NCI-H1436 (cell line): ENCODE measurements around the gene C6orf132.
"Not testable (repeated sequence)": the region's sequence is repeated elsewhere in the genome, so short reads cannot be mapped to it uniquely, and the experiment has no call there.

Experiments
- DNase-seq: peaks from one replicate; lab custom pipeline; 2025; lab: John Stamatoyannopoulos, UW

The C6orf132 gene, protein sequence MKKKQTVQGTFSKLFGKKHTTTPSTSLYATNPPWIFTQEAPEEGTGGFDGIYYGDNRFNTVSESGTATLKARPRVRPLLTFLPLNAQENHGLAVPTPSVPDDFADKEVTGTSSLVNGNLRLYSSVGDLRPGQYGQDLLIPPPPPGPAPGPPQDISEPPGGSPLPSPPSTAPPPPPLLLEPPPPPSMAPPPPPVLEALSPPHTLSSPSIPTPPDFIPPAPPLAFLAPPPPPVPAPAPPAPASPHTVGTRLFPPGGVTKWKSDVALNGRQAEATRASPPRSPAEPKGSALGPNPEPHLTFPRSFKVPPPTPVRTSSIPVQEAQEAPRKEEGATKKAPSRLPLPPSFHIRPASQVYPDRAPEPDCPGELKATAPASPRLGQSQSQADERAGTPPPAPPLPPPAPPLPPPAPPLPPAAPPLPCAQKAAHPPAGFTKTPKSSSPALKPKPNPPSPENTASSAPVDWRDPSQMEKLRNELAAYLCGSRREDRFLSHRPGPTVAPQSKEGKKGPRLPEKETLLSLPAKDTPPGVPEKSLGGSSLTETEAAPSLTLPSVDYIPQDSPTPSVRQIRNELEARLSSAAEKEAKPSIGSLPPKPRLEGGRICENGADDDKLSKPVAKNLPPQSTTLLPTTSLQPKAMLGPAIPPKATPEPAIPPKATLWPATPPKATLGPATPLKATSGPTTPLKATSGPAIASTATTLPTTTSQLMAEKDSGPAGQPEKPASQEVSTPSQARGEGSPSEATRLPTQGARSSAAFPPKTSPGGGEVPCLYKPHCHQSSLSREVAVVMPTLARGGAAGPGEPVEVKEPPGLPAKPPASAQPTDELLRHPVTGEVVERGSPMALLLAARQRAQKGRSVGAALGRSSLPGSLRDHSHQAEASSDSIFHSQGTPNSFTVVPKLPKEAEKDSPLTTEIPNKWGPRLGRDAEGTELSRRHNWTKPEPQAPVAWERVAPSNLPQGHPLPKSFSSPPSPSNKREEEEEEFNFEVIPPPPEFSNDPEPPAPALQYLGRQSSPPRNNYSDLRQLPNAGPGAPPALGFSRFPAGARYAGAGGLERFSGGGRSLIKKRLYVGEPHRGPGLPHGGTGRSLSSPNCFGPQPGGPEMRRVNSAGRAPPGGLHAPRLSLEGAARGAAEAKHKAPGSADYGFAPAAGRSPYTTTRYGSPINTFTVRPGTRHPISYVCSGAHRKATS

DNA sequence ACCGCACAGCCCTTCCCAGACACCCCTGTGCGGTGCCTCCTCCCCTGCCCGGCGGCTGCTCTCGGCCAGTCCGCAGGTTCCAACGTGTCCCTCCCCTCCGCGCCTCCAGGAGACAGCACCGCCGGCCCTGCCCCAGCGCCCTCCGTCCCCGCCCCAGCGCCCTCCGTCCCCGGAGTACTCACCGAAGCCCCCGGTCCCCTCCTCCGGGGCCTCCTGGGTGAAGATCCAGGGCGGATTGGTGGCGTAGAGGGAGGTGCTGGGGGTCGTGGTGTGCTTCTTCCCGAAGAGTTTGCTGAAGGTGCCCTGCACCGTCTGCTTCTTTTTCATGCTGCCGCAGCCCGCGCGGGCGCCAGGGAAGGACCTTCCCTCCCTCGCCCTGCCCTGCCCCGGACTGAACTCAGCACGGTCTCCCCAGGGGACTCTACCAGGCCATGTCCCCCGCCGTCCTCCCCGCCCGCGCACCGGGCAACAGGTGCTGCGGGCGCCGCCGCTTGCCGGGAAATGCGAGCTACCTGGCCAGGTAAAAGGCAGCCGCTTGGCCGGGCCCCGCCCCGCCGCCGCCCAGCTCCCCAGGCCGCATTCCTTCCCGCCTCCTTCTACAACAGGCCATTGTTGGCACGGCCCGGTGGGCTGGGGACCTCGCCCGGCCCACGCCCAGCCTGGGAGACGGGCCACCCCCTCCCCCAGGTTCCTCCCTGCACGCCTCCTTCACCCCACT, at the start of gene C6orf132:
Gene C6orf132, minus strand, starts transcription at position 503 of the 718 bp plus-strand sequence. Its CDS starts 176 bp downstream, at position 327.
- DNase-seq = peak; percentile 9

DNA sequence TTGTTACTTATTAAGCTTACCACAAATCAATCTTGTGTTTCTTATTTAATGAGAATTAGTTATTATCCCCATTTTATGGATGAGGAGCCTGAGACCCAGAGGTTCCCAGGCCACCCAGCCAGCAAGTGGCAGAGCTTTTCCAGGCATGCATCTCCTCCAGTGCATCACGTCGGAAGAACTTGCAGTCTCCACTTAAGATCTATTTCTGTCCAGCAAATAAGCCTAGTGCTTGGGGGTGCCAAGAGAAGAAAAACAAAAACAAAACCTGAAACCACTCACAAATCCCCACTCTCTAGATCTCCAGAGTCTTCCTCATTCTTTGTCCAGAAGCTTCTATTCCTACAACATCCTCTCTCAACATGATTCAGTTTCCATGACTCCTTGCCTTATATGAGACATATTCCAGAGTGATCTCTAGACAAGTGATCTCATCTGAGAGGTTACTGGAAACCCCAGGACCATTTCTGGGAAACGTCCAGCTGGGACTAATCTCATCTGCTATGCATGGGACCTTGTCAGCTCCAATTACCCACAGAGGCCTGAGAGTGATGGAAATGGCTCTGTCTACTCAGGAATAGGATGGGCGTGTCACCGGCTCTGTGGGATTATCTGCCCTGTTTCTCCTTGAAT, 48.2 kb upstream of the C6orf132 start:
- no peak for DNase-seq

GRCh38 chr6:42188406-42188805, 46.0 kb upstream of the C6orf132 start:
- no peak for DNase-seq

GRCh38 chr6:42185597-42185996, 43.2 kb upstream of the C6orf132 start:
- no peak for DNase-seq

DNA sequence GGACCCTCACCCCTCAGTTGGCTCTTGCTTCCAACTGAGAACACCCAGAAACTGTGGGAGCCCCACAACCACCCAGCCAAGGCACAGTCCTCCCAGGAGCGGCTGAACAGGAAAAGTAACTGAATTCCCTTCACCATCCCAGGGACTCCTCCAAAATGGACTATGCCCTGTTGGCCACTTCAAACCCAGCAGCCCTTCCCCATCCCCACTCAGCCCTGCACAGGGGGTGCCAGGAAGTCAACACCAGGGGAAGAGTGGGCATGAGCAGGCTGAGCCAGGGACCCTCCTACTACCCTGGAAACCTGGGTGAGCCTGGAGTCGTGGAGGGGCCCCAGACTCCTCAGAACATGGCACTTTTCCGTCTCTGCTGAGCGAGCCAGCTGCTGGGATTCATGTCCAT, 42.1 kb upstream of the C6orf132 start:
- no peak for DNase-seq

DNA sequence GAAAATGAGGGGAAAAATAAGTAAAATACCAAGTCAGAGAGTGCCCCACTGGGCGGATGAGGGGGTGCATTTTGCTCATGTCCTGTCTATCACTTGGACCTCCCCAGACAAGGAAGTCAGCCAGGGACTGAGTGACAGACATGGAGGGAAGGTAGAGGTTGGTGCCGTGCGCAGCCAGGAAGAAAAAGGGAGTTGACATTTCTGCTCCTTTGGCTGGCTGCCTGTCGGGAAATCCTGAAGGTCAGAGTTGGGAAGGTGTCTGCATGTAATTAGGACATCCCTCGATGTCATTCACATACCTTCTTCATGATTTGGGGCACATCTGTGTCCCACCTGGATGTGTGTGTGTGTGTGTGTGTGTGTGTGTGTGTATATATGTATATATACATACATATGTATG, 39.7 kb upstream of the C6orf132 start:
- DNase-seq = no peak

DNA sequence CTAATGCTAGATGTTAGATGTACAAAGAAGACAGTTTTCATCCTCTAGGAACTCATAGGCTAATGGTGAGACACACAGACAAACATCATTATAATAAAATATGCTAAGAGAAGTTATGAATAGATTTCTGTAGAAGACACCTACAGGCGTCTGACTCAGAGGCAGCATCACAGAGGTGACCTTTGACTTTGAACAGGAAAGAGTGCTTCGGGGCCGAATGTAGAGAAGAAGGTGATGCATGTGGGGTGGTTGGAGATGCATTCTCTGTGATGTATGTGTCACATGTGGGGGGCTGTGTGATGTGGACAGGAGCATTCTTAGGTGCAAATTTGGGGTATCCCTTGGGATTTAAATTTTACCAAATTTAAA, 37.5 kb upstream of the C6orf132 start:
- no peak for DNase-seq

DNA sequence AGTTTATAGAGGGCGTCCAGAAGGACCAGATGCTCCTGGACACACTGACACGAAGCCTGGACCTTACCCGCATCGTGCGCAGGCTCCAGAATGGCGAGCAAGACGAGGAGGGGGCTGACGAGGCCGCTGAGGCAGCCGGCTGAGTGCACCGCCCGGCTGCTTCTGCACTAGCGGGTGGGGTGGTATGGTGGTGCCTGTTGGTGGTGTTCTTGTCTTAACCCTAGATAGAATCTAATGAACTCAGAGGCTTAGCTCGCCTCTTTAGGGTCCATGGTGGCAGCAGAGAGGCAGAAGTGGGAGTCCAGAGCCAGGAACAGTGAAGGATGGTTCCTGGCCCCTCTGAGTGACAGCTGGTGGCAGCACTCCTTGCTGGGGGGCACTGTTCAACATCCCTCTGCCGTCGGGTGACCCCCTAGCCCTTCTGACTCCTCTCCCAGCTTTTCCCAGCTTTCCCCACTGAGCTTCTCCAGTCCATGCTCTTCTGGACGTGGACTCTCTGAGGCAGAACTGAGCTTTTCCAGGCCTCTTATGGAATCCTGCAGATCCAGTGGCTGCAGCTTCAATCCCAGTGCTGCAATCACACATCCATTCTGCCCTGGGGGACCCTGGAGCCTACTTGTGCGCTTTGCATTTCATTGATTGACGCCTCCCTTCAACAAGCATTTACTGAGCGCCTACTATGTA, 37.0 kb upstream of the C6orf132 start:
- no peak for DNase-seq

DNA sequence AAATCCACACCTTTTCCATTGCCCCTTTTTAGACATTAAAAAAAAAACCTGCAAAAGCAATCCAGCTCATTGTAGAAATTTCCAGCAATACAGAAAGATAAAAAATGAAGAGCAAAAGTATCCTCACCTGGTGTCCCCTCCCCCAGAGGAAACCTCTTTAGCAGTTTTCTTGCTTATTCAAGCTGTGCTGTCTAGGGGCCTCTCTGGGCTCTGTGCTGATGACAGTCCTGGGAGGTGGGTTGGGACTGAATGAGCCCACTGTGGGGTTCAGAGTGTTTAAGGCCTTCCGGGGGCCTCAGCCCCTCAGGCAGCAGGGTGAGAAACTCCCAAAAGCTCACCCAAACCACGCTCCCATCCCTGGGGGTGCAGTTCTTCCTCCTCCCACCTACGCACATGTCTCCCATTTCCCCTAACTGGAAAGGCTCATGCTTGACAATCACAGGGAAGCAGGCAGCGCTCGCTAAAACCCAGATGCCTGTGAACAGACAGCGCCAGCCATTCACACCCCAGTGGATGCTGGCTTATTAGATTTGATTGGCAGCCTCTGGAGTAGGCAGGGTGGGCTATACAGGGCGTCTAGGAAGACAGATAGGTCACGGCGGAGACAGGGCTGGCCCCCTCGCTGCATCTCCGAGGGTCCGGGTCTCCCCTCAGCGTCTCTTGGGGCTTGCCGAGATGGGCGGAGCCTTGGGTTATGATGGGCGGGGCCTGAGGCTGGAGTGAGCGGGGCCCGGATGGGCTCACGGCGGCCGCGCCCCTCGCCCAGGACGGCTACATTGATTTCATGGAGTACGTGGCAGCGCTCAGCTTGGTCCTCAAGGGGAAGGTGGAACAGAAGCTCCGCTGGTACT, 35.3 kb upstream of the C6orf132 start:
- DNase-seq = no peak

DNA sequence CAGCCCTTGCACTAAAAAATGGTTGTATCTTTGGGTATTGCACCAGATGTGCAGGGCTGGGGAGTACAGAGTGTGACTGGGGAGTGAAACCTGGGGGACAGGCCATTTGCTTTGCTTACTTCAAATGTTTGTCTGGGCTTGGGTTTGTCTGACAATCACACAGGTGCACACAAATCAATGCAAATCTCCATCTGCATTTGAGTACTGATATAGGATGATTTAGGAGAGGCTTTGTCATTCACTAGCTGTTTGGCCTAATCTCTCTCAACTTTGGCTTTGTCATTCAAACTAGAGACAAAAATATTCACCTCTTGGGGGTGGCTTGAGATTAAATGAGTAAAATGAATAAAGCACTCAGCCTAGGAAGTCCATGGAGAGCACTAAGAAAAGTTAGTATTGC, 34.6 kb upstream of the C6orf132 start:
- no peak for DNase-seq

- DNase-seq = no peak
These were observed 33.4 kb upstream of the C6orf132 start for GRCh38 chr6:42175860-42176259.

DNA sequence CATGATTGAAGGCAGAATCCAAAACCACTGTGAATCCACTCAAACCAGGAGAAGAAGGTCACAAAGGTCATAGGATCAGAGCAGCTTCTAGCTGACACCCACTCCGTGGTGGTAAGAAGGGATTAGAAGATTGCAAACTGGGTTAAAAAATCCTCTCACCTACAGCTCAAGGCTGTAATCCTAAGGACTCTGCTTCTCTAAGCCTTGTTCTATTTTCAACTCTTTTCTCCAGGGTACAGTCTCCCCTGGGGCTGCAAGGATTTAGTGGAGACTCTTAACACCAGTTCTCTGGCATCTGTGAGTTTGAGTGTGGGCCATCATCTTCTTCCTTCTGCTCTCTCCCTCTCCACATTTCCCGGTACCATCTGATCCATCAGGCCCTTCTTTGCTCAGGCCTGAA, 30.7 kb upstream of the C6orf132 start, which contains the start of gene GUCA1A:
Gene GUCA1A, plus strand, starts transcription at position 264 of the 400 bp plus-strand sequence. CDS start 250 bp downstream, outside the sequence.
- no peak for DNase-seq

DNA sequence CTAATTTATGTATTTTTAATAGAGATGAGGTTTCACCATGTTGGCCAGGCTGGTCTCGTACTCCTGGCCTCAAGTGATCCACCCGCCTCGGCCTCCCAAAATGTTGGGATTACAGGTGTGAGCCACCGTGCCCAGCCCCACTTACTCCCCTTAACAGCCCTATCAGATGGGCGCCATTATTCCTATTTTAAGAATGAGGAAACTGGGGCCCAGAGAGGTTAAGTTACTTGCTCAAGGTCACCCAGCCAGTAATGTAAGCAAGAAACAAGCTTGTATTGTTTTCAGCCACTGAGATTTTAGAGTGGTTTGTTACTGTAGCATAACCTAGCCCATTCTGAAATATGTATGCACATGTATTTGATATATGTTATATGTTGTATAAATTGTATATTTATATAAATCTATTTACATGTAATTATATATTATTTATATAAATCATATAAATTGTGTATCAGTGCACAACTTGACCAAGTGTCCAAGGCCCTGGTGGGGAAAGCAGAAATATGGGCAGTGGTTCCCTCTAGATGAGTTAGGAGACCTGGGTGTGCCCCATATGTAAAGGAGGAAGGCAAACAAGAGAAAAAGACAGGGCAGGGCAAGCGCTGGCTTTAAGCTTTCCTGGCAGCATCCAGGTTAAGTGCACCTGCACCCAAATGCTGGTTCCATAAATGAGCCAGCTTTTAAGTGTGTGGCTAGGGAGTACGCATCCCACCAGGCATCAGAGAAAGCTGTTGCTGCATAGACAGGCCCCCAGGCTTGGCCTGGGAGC, 29.6 kb upstream of the C6orf132 start:
- DNase-seq = no peak

- DNase-seq = not testable (repeated sequence)
These were observed 27.4 kb upstream of the C6orf132 start for GRCh38 chr6:42169780-42170179.

- DNase-seq = no peak
These were observed 26.2 kb upstream of the C6orf132 start for GRCh38 chr6:42168650-42169049.

DNA sequence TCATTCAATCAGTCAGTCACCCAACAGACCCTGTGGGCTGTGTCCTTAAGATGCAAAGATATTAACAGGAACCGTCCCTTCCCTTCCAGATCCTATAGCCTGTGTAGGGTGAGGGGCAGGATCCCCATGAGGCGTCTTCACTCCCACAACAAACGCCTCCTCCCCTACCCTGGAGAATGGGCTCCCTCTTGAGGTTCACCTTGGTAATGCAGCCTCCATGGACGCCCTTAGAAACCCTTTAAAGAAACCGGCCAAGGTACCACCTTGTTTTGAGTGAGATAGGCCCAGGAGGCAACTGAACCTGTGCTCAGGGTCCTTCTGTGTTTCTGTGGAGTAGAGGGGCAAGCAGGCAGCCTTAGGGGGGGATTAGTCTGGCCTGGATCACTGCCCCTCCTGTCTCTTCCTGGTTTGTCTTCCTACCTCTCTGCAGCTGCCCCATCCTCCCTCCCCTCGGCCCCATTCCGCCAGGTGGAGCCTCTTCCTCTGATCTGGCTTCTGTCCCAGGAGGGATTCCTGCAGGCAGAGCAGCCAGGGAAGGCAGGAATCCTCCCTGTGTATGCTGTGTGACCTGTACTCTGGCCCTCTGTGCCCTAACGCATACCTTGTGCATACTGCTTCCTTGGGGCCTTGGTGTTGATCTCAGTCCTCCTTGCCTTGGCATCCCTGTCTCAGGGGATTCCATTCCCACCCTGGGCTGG, 24.2 kb upstream of the C6orf132 start:
- peak; percentile 69 for DNase-seq

DNA sequence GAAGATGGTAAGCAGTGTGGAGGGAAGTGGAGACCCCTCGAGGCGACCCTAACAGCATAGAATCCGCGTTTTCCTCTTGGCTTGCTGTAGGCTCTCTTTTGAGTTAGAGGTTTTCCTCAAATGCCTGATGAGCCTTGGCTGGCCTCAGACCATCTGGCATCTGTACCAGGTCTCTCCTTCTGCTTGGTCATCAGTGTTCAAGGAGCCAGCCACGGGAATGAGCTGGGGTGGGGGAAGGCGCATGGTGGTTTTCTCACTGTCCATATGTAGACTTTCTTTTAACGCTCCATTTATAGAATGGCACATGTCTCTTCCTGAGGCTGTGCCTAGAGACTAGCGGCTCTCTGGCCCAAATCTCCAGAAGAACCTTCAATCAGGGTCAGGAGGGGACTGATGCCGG, 22.6 kb upstream of the C6orf132 start:
- no peak for DNase-seq

GRCh38 chr6:42163981-42164380, 21.6 kb upstream of the C6orf132 start:
- DNase-seq = no peak
